ENCODE results near the gene CRYGS.

DNA sequence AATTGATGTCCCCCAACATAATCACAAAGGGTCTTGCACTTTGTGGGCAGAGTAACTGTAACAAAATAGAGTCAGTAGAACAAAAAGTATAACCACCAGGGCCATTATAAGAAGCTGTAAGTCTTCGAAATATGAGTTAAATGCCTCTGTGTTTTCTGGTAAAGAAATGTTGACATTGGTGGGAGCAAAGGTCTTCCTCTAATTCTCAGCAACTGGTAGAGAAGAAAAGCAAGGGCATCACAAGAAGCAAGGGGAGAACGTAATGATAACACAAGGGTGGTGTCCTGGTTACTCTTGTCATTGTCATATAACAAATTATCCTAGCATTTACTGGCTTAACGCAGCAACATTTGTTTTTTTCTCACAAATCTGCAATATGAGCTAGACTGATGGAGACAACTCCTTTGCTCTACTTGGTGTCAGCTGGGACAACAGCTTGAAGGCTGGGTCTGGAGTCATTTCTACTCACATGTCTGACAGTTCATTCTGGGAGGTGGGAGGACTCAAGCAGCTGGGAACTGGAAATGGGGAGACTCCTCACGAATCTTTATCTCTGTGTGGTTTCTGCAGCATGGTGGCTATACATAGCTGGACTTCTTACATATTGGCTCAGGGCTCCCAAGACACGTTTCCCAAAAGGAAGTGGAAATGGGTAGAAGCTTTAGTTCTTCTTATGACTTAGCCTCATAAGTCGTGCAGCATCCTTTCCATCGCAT lies 46.6 kb upstream of the CRYGS start:
- TF ChIP-seq EZH2 (IDR thresholded peaks at IDR 0.05; ENCODE audit: insufficient read depth, poor library complexity, severe bottlenecking) (no peak), EZH2phosphoT487 (IDR thresholded peaks at IDR 0.05; ENCODE audit: insufficient read depth, low read depth) (no peak)
